Fibroblast of lung (primary cell): Measurements from ENCODE around the gene ZNF385B. TPM values are rescaled to one million over a fixed set of nuclear protein-coding genes. Genes with fewer than 3 reads are reported as not detected.

ENCODE experiments used
- DNase-seq, 2 donors: peaks; one replicate each; pipeline versions ENCODE4 v3.0.0 to v3.0.0-alpha.2; 2010; ENCODE audit warnings: low read depth in 2 of 2
- H2AFZ ChIP-seq: 2 replicates; pipeline ENCODE4 v1.5.1; 2012; ENCODE audit warnings: low read length, control low read depth, inconsistent platforms
- H3K27ac ChIP-seq: 2 replicates; pipeline ENCODE4 v1.5.1; 2011; ENCODE audit warnings: low read length, control low read depth; ENCODE audit not compliant: insufficient read depth
- H3K27me3 ChIP-seq: 2 replicates; pipeline ENCODE4 v1.5.1; 2011; ENCODE audit warnings: mild to moderate bottlenecking, low read length; ENCODE audit not compliant: control insufficient read depth, insufficient read depth
- H3K36me3 ChIP-seq: 2 replicates; pipeline ENCODE4 v1.5.1; 2011; ENCODE audit warnings: low read length; ENCODE audit not compliant: control insufficient read depth, insufficient read depth
- H3K4me1 ChIP-seq: 2 replicates; pipeline ENCODE4 v1.5.1; 2011; ENCODE audit warnings: low read length; ENCODE audit not compliant: control insufficient read depth, insufficient read depth; ENCODE audit errors: extremely low read depth
- H3K4me2 ChIP-seq: 2 replicates; pipeline ENCODE4 v1.5.1; 2011; ENCODE audit warnings: low read length, control low read depth; ENCODE audit not compliant: insufficient read depth; ENCODE audit errors: extremely low read depth
- H3K4me3 ChIP-seq, 4 experiments: fragments of 200-600 bp in 1 of 4; sonication (generic) in 1 of 4; replicated peaks in 1 of 4; 2 replicates each; pipeline ENCODE4 v1.5.1; 2011 to 2016; ENCODE audit warnings: low read length in 4 of 4, low read depth in 3 of 4, mild to moderate bottlenecking in 3 of 4, control low read depth in 2 of 4, inconsistent platforms in 1 of 4, mixed read lengths in 1 of 4; ENCODE audit not compliant: insufficient read depth in 1 of 4; ENCODE audit errors: control extremely low read depth in 1 of 4
- H3K79me2 ChIP-seq: 2 replicates; pipeline ENCODE4 v1.5.1; 2012; ENCODE audit warnings: mild to moderate bottlenecking, low read length, inconsistent platforms; ENCODE audit not compliant: control insufficient read depth, insufficient read depth
- H3K9ac ChIP-seq: 2 replicates; pipeline ENCODE4 v1.5.1; 2011; ENCODE audit warnings: mild to moderate bottlenecking, low read length, control low read depth; ENCODE audit not compliant: insufficient read depth
- H3K9me3 ChIP-seq: 2 replicates; pipeline ENCODE4 v1.5.1; 2012; ENCODE audit warnings: low read depth, low read length; ENCODE audit not compliant: control insufficient read depth, insufficient read depth
- H4K20me1 ChIP-seq: 2 replicates; pipeline ENCODE4 v1.5.1; 2011; ENCODE audit warnings: low read length; ENCODE audit not compliant: control insufficient read depth, insufficient read depth; ENCODE audit errors: extremely low read depth
- EZH2 ChIP-seq: IDR thresholded peaks from 2 replicates; pipeline ENCODE4 v1.5.1; 2012; ENCODE audit warnings: low read length, control low read depth, mild to moderate bottlenecking; ENCODE audit errors: missing control alignments
- polyA plus RNA-seq, 2 donors: library from polyadenylated mRNA; depleted of rRNA in 1 of 2; stranded (reverse) in 1 of 2; unstranded in 1 of 2; fragments of >200 nt; gene quantifications; 2 replicates each; pipeline ENCODE4 v1.2.1, GENCODE V29; 2011 to 2012; ENCODE audit warnings: missing spikeins in 1 of 2
- total RNA-seq: library from RNA; depleted of rRNA; stranded (reverse); fragments of >200 nt; gene quantifications from 2 replicates; pipeline ENCODE4 v1.2.1, GENCODE V29; 2014
- TF ChIP-seq, protein P1 (sequence below), 2 donors: IDR thresholded peaks in 1 of 2; conservative IDR thresholded peaks in 1 of 2; 1 replicate in 1 of 2; 2 replicates in 1 of 2; pipeline ENCODE4 v1.5.1; 2011 to 2012; ENCODE audit warnings: low read length in 2 of 2, control low read depth in 1 of 2, inconsistent platforms in 1 of 2, low read depth in 1 of 2, mild to moderate bottlenecking in 1 of 2

ZNF385B gene
- total and polyA plus RNA-seq, 2 donors (not counting 1 experiment from before 2014, with no cell fraction given) = 0.06 TPM; not detected in 1

DNA sequence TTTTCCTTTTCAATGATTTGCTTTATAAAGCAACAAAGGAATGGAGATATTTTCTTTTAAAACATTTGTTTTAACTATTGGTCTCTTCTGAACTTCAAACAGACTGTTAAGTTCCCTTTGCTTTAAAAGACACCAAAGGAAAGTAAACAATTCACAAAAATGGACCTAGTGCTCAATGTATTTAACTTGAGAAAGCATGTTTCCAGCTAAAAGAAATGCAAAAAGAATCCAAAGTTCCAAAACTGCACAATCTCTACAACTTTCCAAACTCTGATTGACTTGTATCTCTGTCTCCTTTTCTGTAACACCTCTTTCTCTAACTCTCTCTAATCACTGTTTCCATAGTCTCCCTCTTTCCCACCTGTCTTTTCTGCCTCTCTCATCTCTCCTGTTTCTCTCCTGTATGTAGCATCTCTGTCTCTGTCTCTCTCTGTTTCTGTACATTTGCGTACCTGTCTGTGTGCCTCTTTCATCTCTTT lies 301.1 kb downstream of the ZNF385B start:
- Histone ChIP-seq H3K4me2 (no peak overlapping the region), H2AFZ (no peak overlapping the region), H3K27me3 (no peaks in the 10 kb centered on the region), H3K9ac (no peak overlapping the region), H3K4me3 (no peak overlapping the region), H3K9me3 (no peaks in the 10 kb centered on the region), H3K27ac (no peak overlapping the region), H4K20me1 (no peaks in the 10 kb centered on the region), H3K4me1 (no peaks in the 10 kb centered on the region), H3K36me3 (no peaks in the 10 kb centered on the region), H3K79me2 (no peaks in the 10 kb centered on the region)
- TF ChIP-seq, protein P1, sequence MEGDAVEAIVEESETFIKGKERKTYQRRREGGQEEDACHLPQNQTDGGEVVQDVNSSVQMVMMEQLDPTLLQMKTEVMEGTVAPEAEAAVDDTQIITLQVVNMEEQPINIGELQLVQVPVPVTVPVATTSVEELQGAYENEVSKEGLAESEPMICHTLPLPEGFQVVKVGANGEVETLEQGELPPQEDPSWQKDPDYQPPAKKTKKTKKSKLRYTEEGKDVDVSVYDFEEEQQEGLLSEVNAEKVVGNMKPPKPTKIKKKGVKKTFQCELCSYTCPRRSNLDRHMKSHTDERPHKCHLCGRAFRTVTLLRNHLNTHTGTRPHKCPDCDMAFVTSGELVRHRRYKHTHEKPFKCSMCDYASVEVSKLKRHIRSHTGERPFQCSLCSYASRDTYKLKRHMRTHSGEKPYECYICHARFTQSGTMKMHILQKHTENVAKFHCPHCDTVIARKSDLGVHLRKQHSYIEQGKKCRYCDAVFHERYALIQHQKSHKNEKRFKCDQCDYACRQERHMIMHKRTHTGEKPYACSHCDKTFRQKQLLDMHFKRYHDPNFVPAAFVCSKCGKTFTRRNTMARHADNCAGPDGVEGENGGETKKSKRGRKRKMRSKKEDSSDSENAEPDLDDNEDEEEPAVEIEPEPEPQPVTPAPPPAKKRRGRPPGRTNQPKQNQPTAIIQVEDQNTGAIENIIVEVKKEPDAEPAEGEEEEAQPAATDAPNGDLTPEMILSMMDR (conservative IDR thresholded peaks at IDR 0.05 in 1 of 2, IDR thresholded peaks at IDR 0.05 in 1 of 2; ENCODE audit: low read depth in 1 of 2, low read length in 2 of 2) = no peak
- TF ChIP-seq EZH2 = no peak
- no peak for DNase-seq

DNA sequence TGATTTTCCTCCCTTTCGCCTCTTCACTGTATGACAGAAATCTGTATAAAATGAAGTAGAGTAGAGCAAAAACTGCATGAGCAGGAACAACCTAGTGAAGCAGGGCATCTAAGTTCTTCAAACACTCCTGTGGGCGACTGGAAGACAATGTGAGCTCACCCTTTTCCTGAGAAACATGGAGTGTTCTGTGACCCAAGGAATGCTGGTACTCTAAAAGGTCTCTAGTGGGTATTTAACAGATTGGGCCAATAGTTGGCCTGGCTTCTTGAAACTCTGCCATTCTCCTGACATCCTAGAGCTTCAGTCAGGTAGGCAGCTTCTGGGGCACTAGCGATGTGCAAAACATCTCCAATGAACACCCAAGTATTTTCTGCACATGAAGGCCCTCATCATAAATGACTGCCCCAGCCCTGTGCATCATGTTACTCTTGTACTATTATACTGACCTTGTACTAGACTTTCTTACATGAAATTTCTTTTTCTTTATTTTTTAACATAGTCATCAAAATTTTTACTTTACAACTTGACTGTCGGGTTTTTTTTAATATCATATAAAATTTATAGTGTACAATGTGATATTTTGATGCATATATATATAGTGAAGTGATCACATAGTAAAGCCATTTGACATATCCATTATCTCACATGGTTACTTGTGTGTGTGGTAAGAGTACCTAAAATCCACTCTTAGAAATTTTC lies 302.2 kb downstream of the ZNF385B start:
- no peak for DNase-seq
- Histone ChIP-seq H3K4me3 (no peak overlapping the region), H3K4me1 (no peaks in the 10 kb centered on the region), H3K36me3 (no peaks in the 10 kb centered on the region), H3K9ac (no peak overlapping the region), H3K4me2 (no peak overlapping the region), H3K27me3 (no peaks in the 10 kb centered on the region), H3K27ac (no peak overlapping the region), H3K9me3 (no peaks in the 10 kb centered on the region), H2AFZ (no peak overlapping the region), H4K20me1 (no peaks in the 10 kb centered on the region), H3K79me2 (no peaks in the 10 kb centered on the region)
- TF ChIP-seq EZH2 = no peak
- TF ChIP-seq, protein P1 (conservative IDR thresholded peaks at IDR 0.05 in 1 of 2, IDR thresholded peaks at IDR 0.05 in 1 of 2; ENCODE audit: low read depth in 1 of 2, low read length in 2 of 2) = no peak

DNA sequence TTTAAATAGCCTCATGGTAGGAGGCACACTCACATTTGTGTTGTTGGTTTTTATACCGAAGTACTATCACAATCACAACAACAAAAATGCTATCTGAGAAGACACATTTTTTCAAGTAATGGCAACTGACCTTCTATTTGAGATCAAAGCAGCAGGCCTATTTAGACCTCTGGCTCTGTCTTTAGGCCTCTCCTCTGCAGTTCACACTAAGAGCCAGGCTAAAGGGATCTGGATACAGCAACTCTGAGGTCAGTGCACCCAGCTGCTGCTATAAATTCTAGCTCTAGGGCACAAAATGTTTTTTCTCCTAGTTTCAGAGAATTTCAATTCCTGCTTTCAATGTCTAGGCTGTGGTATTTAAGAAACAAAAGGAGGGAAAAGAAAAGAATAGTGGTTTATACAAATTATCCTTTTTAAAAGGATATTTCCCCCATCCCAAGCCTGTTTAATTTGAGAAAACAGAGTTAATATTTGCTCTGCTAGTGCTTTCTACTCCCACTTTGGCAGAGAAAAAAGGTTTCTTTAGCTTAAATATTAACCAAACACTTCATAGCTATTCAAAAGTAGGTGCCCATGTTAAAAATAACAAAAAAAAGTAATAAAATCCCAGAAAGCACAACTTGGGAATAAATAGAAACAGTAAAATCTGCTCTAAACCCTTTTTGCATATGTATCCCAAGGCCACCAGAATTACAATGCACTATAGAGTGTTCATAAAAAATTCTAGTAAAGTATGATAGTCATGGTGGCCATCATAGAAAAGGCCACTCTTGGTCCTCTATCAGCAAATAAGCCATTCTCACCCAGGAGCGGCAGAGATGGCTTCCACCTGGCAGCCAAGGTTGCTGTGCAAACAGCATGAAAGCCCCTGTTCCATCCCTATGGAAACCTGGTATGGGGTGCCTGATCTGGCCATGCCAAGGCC lies 303.1 kb downstream of the ZNF385B start:
- Histone ChIP-seq H3K9me3 (no peaks in the 10 kb centered on the region), H3K4me1 (no peaks in the 10 kb centered on the region), H2AFZ (no peak overlapping the region), H3K9ac (no peak overlapping the region), H3K4me2 (no peak overlapping the region), H3K36me3 (no peaks in the 10 kb centered on the region), H4K20me1 (no peaks in the 10 kb centered on the region), H3K27me3 (no peaks in the 10 kb centered on the region), H3K27ac (no peak overlapping the region), H3K4me3 (no peak overlapping the region), H3K79me2 (no peaks in the 10 kb centered on the region)
- no peak for TF ChIP-seq EZH2
- TF ChIP-seq, protein P1 (conservative IDR thresholded peaks at IDR 0.05 in 1 of 2, IDR thresholded peaks at IDR 0.05 in 1 of 2; ENCODE audit: low read depth in 1 of 2, low read length in 2 of 2) = no peak
- DNase-seq = no peak
